ENCODE measurements around the gene VAMP1. TPM values are rescaled to one million over a fixed set of nuclear protein-coding genes. Genes with fewer than 3 reads are reported as not detected.
A peak's percentile ranks its signal among the peaks of the same experiment; 100 is the strongest.
"Not testable (repeated sequence)": the region's sequence is repeated elsewhere in the genome, so short reads cannot be mapped to it uniquely, and the experiment has no call there.

VAMP1 gene
- total RNA-seq, 2 donors from 2014 or later: 1.7 to 3.6 TPM

GRCh38 chr12:6488240-6488639, 17.8 kb upstream of the VAMP1 start:
- Histone ChIP-seq H3K4me1 (peaks cover 0 to 6% of the 10 kb centered on the region in 2 donors), H3K4me3 (no peak overlapping the region), H3K27me3 (no peaks in the 10 kb centered on the region), H3K9me3 (no peaks in the 10 kb centered on the region), H3K36me3 (peaks cover 8% of the 10 kb centered on the region), H3K27ac (no peak overlapping the region)
- TF ChIP-seq CTCF (IDR thresholded peaks at IDR 0.05): no peak
- no peak for DNase-seq (ENCODE audit: low spot score)

GRCh38 chr12:6478416-6478815, 7.9 kb upstream of the VAMP1 start:
- H3K4me1 ChIP-seq: no peaks in the 10 kb centered on the region
- H3K36me3 ChIP-seq: no peaks in the 10 kb centered on the region
- no peak for TF ChIP-seq CTCF (IDR thresholded peaks at IDR 0.05)
- H3K27ac ChIP-seq: no peak overlapping the region
- DNase-seq (ENCODE audit: low spot score): no peak
- no peaks in the 10 kb centered on the region for H3K9me3 ChIP-seq
- H3K4me3 ChIP-seq: no peak overlapping the region
- H3K27me3 ChIP-seq: no peaks in the 10 kb centered on the region

GRCh38 chr12:6477601-6478377, 7.3 kb upstream of the VAMP1 start:
- not testable (repeated sequence) for H3K27me3 ChIP-seq; H3K9me3 ChIP-seq; H3K4me3 ChIP-seq; H3K4me1 ChIP-seq; DNase-seq (ENCODE audit: low spot score); H3K36me3 ChIP-seq; H3K27ac ChIP-seq

- Histone ChIP-seq H3K9me3 (no peaks in the 10 kb centered on the region), H3K4me3 (no peak overlapping the region), H3K4me1 (peaks cover 0 to under 1% of the 10 kb centered on the region in 2 donors), H3K36me3 (no peaks in the 10 kb centered on the region), H3K27ac (peak overlapping the region in 1 of 2 donors; percentile 16), H3K27me3 (no peaks in the 10 kb centered on the region)
- no peak for DNase-seq (ENCODE audit: low spot score)
- TF ChIP-seq CTCF (IDR thresholded peaks at IDR 0.05): no peak
Observed at GRCh38 chr12:6476489-6476888, 6.0 kb upstream of the VAMP1 start.

- not testable (repeated sequence) for H3K4me1 ChIP-seq; DNase-seq (ENCODE audit: low spot score); H3K27me3 ChIP-seq; H3K36me3 ChIP-seq; H3K4me3 ChIP-seq; H3K9me3 ChIP-seq; H3K27ac ChIP-seq
Observed at GRCh38 chr12:6475233-6475975, 4.9 kb upstream of the VAMP1 start.

- H3K27ac ChIP-seq: no peak overlapping the region
- DNase-seq (ENCODE audit: low spot score): no peak
- TF ChIP-seq CTCF (IDR thresholded peaks at IDR 0.05): no peak
- H3K36me3 ChIP-seq: no peaks in the 10 kb centered on the region
- H3K9me3 ChIP-seq: no peaks in the 10 kb centered on the region
- peaks cover 0 to 22% of the 10 kb centered on the region in 2 donors for H3K4me1 ChIP-seq
- no peak overlapping the region for H3K4me3 ChIP-seq
- no peaks in the 10 kb centered on the region for H3K27me3 ChIP-seq
Observed at GRCh38 chr12:6472491-6472890, 2.0 kb upstream of the VAMP1 start.
